ENCODE results near the gene PHACTR3.

PHACTR3 gene

GRCh38 chr20:59650418-59650817 lies 46.1 kb downstream of the PHACTR3 start:
- no peak for DNase-seq

- DNase-seq: no peak
Measured at GRCh38 chr20:59652381-59652780, 48.0 kb downstream of the PHACTR3 start.

- DNase-seq: no peak
Measured at GRCh38 chr20:59656417-59656816, 52.1 kb downstream of the PHACTR3 start.

GRCh38 chr20:59657459-59658046 lies 53.2 kb downstream of the PHACTR3 start:
- DNase-seq: no peak

GRCh38 chr20:59660471-59660870 lies 56.1 kb downstream of the PHACTR3 start:
- DNase-seq: no peak

- DNase-seq: no peak
Measured at GRCh38 chr20:59661153-59661552, 56.8 kb downstream of the PHACTR3 start.

- DNase-seq: no peak
Measured at GRCh38 chr20:59661621-59662020, 57.3 kb downstream of the PHACTR3 start.

- DNase-seq: no peak
Measured at GRCh38 chr20:59662161-59662560, 57.8 kb downstream of the PHACTR3 start.

- no peak for DNase-seq
Measured at GRCh38 chr20:59662856-59663512, 58.6 kb downstream of the PHACTR3 start.

GRCh38 chr20:59663513-59664060 lies 59.2 kb downstream of the PHACTR3 start:
- DNase-seq: no peak

GRCh38 chr20:59664421-59664941 lies 60.1 kb downstream of the PHACTR3 start:
- no peak for DNase-seq

- no peak for DNase-seq
Measured at GRCh38 chr20:59665656-59666555, 61.6 kb downstream of the PHACTR3 start.

- DNase-seq: no peak
Measured at GRCh38 chr20:59666586-59666985, 62.2 kb downstream of the PHACTR3 start.

- no peak for DNase-seq
Measured at GRCh38 chr20:59667131-59667530, 62.8 kb downstream of the PHACTR3 start.

GRCh38 chr20:59667981-59668515 lies 63.7 kb downstream of the PHACTR3 start:
- DNase-seq: no peak

GRCh38 chr20:59668926-59669850 lies 64.8 kb downstream of the PHACTR3 start:
- DNase-seq: no peak

GRCh38 chr20:59670786-59671492 lies 66.6 kb downstream of the PHACTR3 start:
- no peak for DNase-seq

- DNase-seq: no peak
Measured at GRCh38 chr20:59671661-59672471, 67.5 kb downstream of the PHACTR3 start.

- no peak for DNase-seq
Measured at GRCh38 chr20:59672576-59672975, 68.2 kb downstream of the PHACTR3 start.

GRCh38 chr20:59673288-59673997 lies 69.1 kb downstream of the PHACTR3 start:
- no peak for DNase-seq
